SU-DHL-6 (cell line): ENCODE data around the gene ATP10A.

ENCODE experiments used
- EZH2phosphoT487 ChIP-seq: fragments of 200-600 bp; sonication (generic), shearing (Covaris generic); conservative IDR thresholded peaks from 2 replicates; pipeline ENCODE4 v1.6.1; 2018; ENCODE audit warnings: mild to moderate bottlenecking, antibody characterized with exemption, low read length, moderate library complexity, mixed read lengths
- TF ChIP-seq, protein P1 (sequence below): fragments of 200-600 bp; sonication (generic); IDR thresholded peaks from one replicate; pipeline ENCODE4 v1.5.1; 2017; ENCODE audit warnings: antibody characterized with exemption, mild to moderate bottlenecking, low read length, moderate library complexity; ENCODE audit not compliant: insufficient read depth, poor library complexity, severe bottlenecking

DNA sequence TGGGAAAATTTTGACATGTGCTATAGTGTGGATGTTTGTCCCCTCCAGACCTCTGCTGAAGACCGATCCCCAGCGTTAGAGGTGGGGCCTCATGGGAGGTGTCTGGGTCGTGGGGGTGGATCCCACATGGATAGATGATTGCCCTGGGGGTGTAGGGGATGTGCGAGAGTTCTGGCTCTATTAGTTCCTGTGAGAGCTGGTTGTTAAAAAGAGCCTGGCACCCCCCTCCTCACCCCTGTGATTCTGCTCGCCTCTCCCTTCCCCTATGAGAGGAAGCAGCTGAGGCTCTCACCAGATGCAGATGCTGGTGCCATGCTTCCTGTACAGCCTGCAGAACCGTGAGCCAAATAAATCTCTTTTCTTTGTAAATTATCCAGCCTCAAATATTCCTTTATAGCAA, 67.4 kb downstream of the ATP10A start:
- TF ChIP-seq, protein P1, sequence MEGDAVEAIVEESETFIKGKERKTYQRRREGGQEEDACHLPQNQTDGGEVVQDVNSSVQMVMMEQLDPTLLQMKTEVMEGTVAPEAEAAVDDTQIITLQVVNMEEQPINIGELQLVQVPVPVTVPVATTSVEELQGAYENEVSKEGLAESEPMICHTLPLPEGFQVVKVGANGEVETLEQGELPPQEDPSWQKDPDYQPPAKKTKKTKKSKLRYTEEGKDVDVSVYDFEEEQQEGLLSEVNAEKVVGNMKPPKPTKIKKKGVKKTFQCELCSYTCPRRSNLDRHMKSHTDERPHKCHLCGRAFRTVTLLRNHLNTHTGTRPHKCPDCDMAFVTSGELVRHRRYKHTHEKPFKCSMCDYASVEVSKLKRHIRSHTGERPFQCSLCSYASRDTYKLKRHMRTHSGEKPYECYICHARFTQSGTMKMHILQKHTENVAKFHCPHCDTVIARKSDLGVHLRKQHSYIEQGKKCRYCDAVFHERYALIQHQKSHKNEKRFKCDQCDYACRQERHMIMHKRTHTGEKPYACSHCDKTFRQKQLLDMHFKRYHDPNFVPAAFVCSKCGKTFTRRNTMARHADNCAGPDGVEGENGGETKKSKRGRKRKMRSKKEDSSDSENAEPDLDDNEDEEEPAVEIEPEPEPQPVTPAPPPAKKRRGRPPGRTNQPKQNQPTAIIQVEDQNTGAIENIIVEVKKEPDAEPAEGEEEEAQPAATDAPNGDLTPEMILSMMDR, result no peak
- no peak for TF ChIP-seq EZH2phosphoT487
